K562 treated with DMSO at 1 percent for 12 hours (cell line): ENCODE data around the gene KRT26. TPM values are rescaled to one million over a fixed set of nuclear protein-coding genes. Genes with fewer than 3 reads are reported as not detected.

Experiments
- total RNA-seq: library from RNA; unstranded; fragments of 300-600 nt; gene quantifications from 2 replicates; pipeline ENCODE4 v1.2.3, GENCODE V29; 2022; ENCODE audit not compliant: insufficient read depth

Gene KRT26, protein sequence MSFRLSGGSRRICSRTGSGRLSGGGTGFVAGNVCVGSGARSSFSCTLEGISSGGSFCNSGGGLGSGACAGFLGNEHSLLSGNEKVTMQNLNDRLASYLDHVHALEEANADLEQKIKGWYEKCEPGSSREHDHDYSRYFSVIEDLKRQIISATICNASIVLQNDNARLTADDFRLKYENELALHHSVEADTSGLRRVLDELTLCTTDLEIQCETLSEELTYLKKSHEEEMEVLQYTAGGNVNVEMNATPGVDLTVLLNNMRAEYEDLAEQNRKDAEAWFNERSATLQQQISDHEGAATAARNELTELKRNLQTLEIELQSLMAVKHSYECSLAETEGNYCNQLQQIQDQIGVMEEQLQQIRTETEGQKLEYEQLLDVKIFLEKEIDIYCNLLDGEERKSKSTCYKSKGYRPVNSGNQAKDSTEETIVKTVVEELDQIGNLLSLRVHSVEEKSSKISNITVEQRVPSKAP
- total RNA-seq, result not detected in 2 replicates

DNA sequence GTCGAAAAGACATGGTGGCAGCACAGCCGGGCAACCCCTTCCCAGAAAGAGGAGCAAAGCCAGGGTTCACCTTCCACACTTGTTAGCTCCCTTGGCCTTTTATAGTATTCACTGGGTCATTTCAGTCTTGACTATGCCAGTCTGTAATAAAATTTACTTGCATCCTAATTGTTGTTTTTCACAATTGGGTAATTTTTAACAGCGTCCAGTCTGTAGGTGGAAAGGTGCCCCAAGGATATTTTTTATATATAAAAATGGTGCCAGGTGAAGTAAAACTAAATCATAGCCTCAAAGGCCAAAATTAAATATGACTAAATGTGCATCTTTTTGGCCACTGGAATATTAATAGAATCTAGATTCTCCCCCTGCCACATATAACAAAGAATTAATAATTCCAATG is at the start of gene KRT26:
Gene KRT26, minus strand, starts transcription at position 101 of the 400 bp plus-strand sequence. Its CDS starts 88 bp downstream, at position 13.

DNA sequence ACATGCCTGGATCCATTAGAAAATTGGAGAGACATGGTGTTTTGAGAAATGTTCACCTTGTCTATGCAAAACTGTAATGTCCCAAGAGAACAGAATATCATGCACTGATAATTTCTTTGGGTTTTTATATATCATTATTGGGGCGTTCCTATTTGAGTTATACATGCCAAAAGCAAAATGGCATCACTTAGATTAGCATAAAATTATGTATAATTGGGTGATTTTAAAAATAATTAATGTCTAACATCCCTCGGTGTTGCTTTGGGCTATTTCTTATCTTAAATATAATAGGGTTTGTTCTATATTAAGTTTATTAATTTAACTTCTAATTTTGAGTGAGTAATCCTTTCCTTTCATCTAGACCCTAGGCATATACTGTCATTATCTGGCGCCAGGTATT is 27.9 kb upstream of the KRT26 start, which contains the start of gene KRT28:
Gene KRT28, minus strand, starts transcription at position 101 of the 400 bp plus-strand sequence. Its CDS starts 66 bp downstream, at position 35.

DNA sequence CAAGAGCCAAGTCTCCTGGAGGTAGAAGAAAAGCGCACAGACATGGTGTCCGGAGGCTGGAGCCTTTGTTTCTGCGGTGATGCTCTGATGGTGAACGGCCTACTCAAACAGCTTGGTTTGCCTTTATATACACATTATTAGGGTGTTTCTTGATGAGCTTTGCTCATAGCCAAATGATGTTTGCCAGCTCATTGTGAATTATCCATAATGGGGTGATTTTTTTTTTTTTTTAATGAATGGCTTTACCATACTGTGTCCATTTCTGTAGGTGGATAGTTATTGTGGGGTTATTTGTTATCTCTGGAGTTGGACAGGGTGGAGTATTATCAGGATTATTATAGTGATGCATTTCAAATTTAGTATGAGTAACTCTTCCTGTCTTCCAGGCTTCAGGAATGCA is 10.4 kb upstream of the KRT26 start, which contains the start of gene KRT27:
Gene KRT27, minus strand, starts transcription at position 101 of the 400 bp plus-strand sequence. Its CDS starts 57 bp downstream, at position 44.

DNA sequence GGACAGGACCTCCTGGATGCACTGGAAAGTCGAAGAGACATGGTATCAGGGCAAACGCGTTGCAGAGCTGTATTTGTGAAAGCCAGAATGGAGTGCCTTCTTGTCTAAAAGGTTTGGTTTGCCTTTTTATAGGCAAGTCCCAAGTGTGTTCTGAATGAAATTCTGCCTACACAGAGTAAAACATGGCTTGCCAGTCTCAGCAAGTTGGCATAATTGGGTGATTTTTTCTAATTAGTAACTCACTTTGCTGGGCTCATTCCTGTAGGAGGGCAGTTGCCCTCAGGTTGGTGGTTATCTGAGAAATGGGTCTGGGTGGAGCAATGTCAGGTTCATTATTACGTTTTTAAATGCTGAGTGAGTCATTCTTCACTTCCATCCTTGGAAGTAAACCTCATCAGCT is 16.8 kb downstream of the KRT26 start, which contains the start of gene KRT25:
Gene KRT25, minus strand, starts transcription at position 101 of the 400 bp plus-strand sequence. Its CDS starts 60 bp downstream, at position 41.

Other genes starting within 250 kb of the KRT26 start
- 0.89 and 1.3 TPM in 2 replicates for gene CCR7, start 206.7 kb downstream of the KRT26 start, total RNA-seq
- gene SMARCE1, start 124.4 kb downstream of the KRT26 start, total RNA-seq, result 40.3 and 83.8 TPM in 2 replicates
- not detected in 2 replicates for gene KRT222, start 107.0 kb downstream of the KRT26 start, total RNA-seq
- not detected in 2 replicates for gene KRT24, start 68.4 kb downstream of the KRT26 start, total RNA-seq
- gene KRT25, start 16.9 kb downstream of the KRT26 start, total RNA-seq, result not detected in 2 replicates
- not detected in 2 replicates for gene KRT27, start 10.3 kb upstream of the KRT26 start, total RNA-seq
- not detected in 2 replicates for gene KRT28, start 27.8 kb upstream of the KRT26 start, total RNA-seq
- 75.7 and 82.5 TPM in 2 replicates for gene KRT10, start 50.4 kb upstream of the KRT26 start, total RNA-seq
- 4.0 and 9.9 TPM in 2 replicates for gene KRT12, start 95.0 kb upstream of the KRT26 start, total RNA-seq
- not detected in 2 replicates for gene KRT20, start 113.0 kb upstream of the KRT26 start, total RNA-seq
- gene KRT23, start 165.4 kb upstream of the KRT26 start, total RNA-seq, result not detected in 2 replicates
- not detected in 2 replicates for gene KRT39, start 194.7 kb upstream of the KRT26 start, total RNA-seq
- gene KRT40, start 212.1 kb upstream of the KRT26 start, total RNA-seq, result not detected in 2 replicates
- gene KRTAP3-3, start 222.0 kb upstream of the KRT26 start, total RNA-seq, result not detected in 2 replicates
- gene KRTAP3-2, start 227.7 kb upstream of the KRT26 start, total RNA-seq, result not detected in 2 replicates
- gene KRTAP3-1, start 236.9 kb upstream of the KRT26 start, total RNA-seq, result not detected in 2 replicates